Measurements from ENCODE around the gene OLFML2B. TPM values are rescaled to one million over a fixed set of nuclear protein-coding genes. Genes with fewer than 3 reads are reported as not detected.

The OLFML2B gene
- total RNA-seq, 1 experiment from 2014 or later, result 0.43 TPM

- ChIA-PET CTCF (no interaction called here), POLR2A (no interaction called here)
- Mint-ChIP-seq H3K4me1 (ENCODE audit: low read depth, unreplicated experiment) (peaks cover 8% of the 10 kb centered on the region), H3K36me3 (ENCODE audit: insufficient read depth, unreplicated experiment) (no peaks in the 10 kb centered on the region), H3K4me3 (ENCODE audit: unreplicated experiment) (no peak overlapping the region), H3K9me3 (ENCODE audit: unreplicated experiment) (no peaks in the 10 kb centered on the region), H3K27ac (ENCODE audit: unreplicated experiment) (no peak overlapping the region), H3K27me3 (ENCODE audit: insufficient read depth, unreplicated experiment) (no peaks in the 10 kb centered on the region)
- Histone ChIP-seq H3K4me3 (ENCODE audit: low read depth, low read length) (no peak overlapping the region), H3K4me1 (no peaks in the 10 kb centered on the region), H3K27me3 (replicated peaks; ENCODE audit: control insufficient read depth, insufficient read depth, low read length) (no peaks in the 10 kb centered on the region), H3K36me3 (ENCODE audit: control insufficient read depth, insufficient read depth, low read length) (no peaks in the 10 kb centered on the region), H3K9me3 (no peaks in the 10 kb centered on the region)
- no peak for DNase-seq
- no peak for TF ChIP-seq CTCF (IDR thresholded peaks at IDR 0.05; ENCODE audit: insufficient read depth in 1 of 2, low read depth in 1 of 2, low read length in 1 of 2, severe bottlenecking in 1 of 2, unreplicated experiment in 1 of 2)
- intact Hi-C loops (cut with micrococcal nuclease; ENCODE audit: unreplicated experiment), result no loop called here
- no TSS peak for BruUV-seq (replicated peaks)
Measured at GRCh38 chr1:161933592-161934588, 89.8 kb downstream of the OLFML2B start.

Other genes starting within 250 kb of the OLFML2B start
- gene NOS1AP, start 45.8 kb upstream of the OLFML2B start, total RNA-seq (2022), result 5.5 and 6.1 TPM in 2 replicates

All from Caco-2 (cell line).